Measurements from ENCODE around the gene EHF. TPM values are rescaled to one million over a fixed set of nuclear protein-coding genes. Genes with fewer than 3 reads are reported as not detected.

EHF gene
- total and polyA plus RNA-seq, 2 of the 13 experiments (the other 11 are each of a cell fraction or from before 2014, with no cell fraction given) = 0.04 to 0.46 TPM

- CTCF ChIA-PET (ENCODE audit: low intra/inter-chr PET ratio, low total read pairs) = no interaction called here
- no peak for DNase-seq (ENCODE audit: low spot score)
- no peak for ATAC-seq
- BruUV-seq (replicated peaks) = no TSS peak
- in situ Hi-C loops (cut with HindIII; ENCODE audit: extremely low pct_ligation_motif_present, low pct_unique_long_range_greater_than_20kb) = loop anchor here (25.0 kb wide), 1 partner anchor 812 kb away; no protein-coding TSS in a partner anchor
- FAIRE-seq = no peak
- Histone ChIP-seq H2AFZ (ENCODE audit: low read length) (no peak overlapping the region), H3K9me3 (ENCODE audit: low read length) (no peaks in the 10 kb centered on the region), H3K9ac (ENCODE audit: insufficient read depth, low read depth, low read length) (no peak overlapping the region), H3K4me2 (ENCODE audit: low read depth, low read length) (no peak overlapping the region), H3K27me3 (ENCODE audit: control insufficient read depth in 1 of 2, insufficient read depth in 2 of 2, low read length in 2 of 2) (peaks cover 2 to 5% of the 10 kb centered on the region in 2 experiments; a peak in 1 of 5 replicates), H3K4me1 (ENCODE audit: insufficient read depth, low read length) (no peaks in the 10 kb centered on the region), H3K27ac (ENCODE audit: extremely low read length, insufficient read depth, low read length) (no peak overlapping the region), H3K79me2 (ENCODE audit: insufficient read depth, low read length) (no peaks in the 10 kb centered on the region), H4K20me1 (ENCODE audit: insufficient read depth, low read length) (no peaks in the 10 kb centered on the region), H3K36me3 (replicated peaks in 1 of 2; ENCODE audit: control insufficient read depth in 1 of 2, insufficient read depth in 2 of 2, low read length in 2 of 2) (no peaks in the 10 kb centered on the region), H3K4me3 (replicated peaks in 1 of 3; ENCODE audit: insufficient read depth in 1 of 3, low read depth in 2 of 3, low read length in 3 of 3) (no peak overlapping the region)
- intact Hi-C loops (cut with micrococcal nuclease; ENCODE audit: unreplicated experiment) = no loop called here
- TF ChIP-seq ZNF503 (CRISPR knock-in tag; IDR thresholded peaks at IDR 0.05) (no peak), CEBPB (IDR thresholded peaks at IDR 0.05; ENCODE audit: borderline replicate concordance, low read depth, low read length) (0 out of 2 replicates have a peak, but pooled peaks have one; percentile 18), ZNF547 (CRISPR knock-in tag; IDR thresholded peaks at IDR 0.05) (no peak)
- 98% methylated on average over 2 of the region's 2 CpGs for WGBS (ENCODE audit: low lambda C conversion rate)
- POLR2A ChIA-PET = no interaction called here
Observed at GRCh38 chr11:34575671-34576070, 45.2 kb upstream of the EHF start.

- H3K27ac ChIP-seq (ENCODE audit: extremely low read length, insufficient read depth, low read length) = no peak overlapping the region
- ChIA-PET POLR2A (no interaction called here), CTCF (ENCODE audit: low intra/inter-chr PET ratio, low total read pairs) (no interaction called here)
- no peak overlapping the region for H2AFZ ChIP-seq (ENCODE audit: low read length)
- no peaks in the 10 kb centered on the region for H3K9me3 ChIP-seq (ENCODE audit: low read length)
- H3K27me3 ChIP-seq (ENCODE audit: control insufficient read depth in 1 of 2, insufficient read depth in 2 of 2, low read length in 2 of 2) = peaks cover 2% of the 10 kb centered on the region in 2 experiments; a peak in 1 of 5 replicates
- intact Hi-C loops (cut with micrococcal nuclease; ENCODE audit: unreplicated experiment) = no loop called here
- H4K20me1 ChIP-seq (ENCODE audit: insufficient read depth, low read length) = no peaks in the 10 kb centered on the region
- WGBS (ENCODE audit: low lambda C conversion rate) = 45% methylated on average over 3 of the region's 3 CpGs
- no peaks in the 10 kb centered on the region for H3K79me2 ChIP-seq (ENCODE audit: insufficient read depth, low read length)
- no peak overlapping the region for H3K4me2 ChIP-seq (ENCODE audit: low read depth, low read length)
- FAIRE-seq = no peak
- in situ Hi-C loops (cut with HindIII; ENCODE audit: extremely low pct_ligation_motif_present, low pct_unique_long_range_greater_than_20kb) = loop anchor here (25.0 kb wide), 1 partner anchor 811 kb away; no protein-coding TSS in a partner anchor
- no peaks in the 10 kb centered on the region for H3K4me1 ChIP-seq (ENCODE audit: insufficient read depth, low read length)
- H3K9ac ChIP-seq (ENCODE audit: insufficient read depth, low read depth, low read length) = no peak overlapping the region
- H3K36me3 ChIP-seq (replicated peaks in 1 of 2; ENCODE audit: control insufficient read depth in 1 of 2, insufficient read depth in 2 of 2, low read length in 2 of 2) = no peaks in the 10 kb centered on the region
- no peak for DNase-seq (ENCODE audit: low spot score)
- ATAC-seq = no peak
- BruUV-seq (replicated peaks) = no TSS peak
- no peak overlapping the region for H3K4me3 ChIP-seq (replicated peaks in 1 of 3; ENCODE audit: insufficient read depth in 1 of 3, low read depth in 2 of 3, low read length in 3 of 3)
- TF ChIP-seq CCAR2 (optimal IDR thresholded peaks at IDR 0.05; ENCODE audit: low read depth, low read length) (no peak), ZHX2 (IDR thresholded peaks at IDR 0.05; ENCODE audit: low read depth) (no peak), ZHX2 (CRISPR knock-in tag; IDR thresholded peaks at IDR 0.05; ENCODE audit: borderline replicate concordance) (no peak), THAP11 (CRISPR knock-in tag; IDR thresholded peaks at IDR 0.05) (no peak), ZNF260 (CRISPR knock-in tag; IDR thresholded peaks at IDR 0.05; ENCODE audit: borderline replicate concordance, low read depth) (no peak), DNMT3B (CRISPR knock-in tag; conservative IDR thresholded peaks at IDR 0.05) (no peak), ZNF564 (CRISPR knock-in tag; IDR thresholded peaks at IDR 0.05) (no peak)
Observed at GRCh38 chr11:34576331-34576730, 44.6 kb upstream of the EHF start.

All from HepG2 (cell line).